ENCODE data around the gene HOXB2.
A peak's percentile ranks its signal among the peaks of the same experiment; 100 is the strongest.

The HOXB2 gene

DNA sequence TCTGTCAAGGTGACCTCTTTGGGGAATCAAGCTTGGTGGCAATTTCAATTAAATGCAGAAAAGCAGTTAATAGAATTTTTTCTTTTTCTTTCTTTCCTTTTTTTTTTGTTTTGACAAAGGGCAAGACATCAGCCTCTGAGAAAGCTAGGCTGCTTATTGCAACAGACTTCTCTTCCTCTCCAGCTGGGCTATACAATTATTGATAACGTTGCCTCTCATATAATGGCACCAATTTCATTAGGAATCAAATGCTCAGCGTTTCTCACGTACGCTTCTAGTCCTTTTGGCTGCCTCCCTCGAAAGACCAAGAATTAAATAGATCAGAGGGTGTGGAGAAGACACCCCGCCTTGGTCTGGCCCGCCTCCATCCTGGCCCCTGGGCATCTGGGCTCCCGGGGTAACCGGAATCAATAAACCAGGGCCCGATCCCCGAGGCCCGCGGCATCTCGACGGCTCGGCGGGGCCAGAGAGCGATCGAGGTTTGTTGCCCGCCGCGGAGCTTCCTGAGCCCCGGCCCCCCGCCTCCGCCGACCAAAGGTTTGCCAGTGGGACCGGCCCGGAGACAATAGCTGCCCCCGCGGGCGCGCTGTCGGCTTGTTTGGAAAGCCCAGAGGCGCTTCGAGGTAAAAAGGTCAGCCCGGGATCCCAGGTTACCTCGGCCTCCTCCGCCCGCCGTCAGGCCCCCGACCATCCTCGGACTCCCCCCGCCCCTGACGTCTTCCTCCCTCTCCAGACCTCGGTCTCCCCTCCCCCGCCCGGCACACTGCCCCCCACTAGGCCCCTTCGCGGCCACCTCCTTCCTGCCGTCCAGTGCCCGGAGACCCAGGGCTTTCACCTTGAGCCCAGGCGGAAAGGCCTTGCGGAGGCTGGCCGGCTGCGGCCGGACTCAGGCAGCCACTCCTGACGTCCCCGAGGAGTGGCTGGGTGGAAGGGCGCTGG is 18.0 kb downstream of the HOXB2 start:
- H2BK120ac ChIP-seq (ENCODE audit: low read depth, low read length), result no peak overlapping the region
- no peak overlapping the region for H2BK5ac ChIP-seq (ENCODE audit: low read length)
- peak overlapping the region; percentile 22 for H2AFZ ChIP-seq (ENCODE audit: low read length)
- H3K4me1 ChIP-seq (ENCODE audit: control insufficient read depth in 2 of 2, insufficient read depth in 1 of 2, low read depth in 1 of 2, low read length in 2 of 2), result no peaks in the 10 kb centered on the region
- no peak overlapping the region for H3K9ac ChIP-seq (ENCODE audit: low read depth, low read length, poor library complexity)
- H3K79me1 ChIP-seq (ENCODE audit: low read depth, low read length), result no peaks in the 10 kb centered on the region
- no peak overlapping the region for H4K8ac ChIP-seq (ENCODE audit: low read depth, low read length)
- no peak overlapping the region for H3K14ac ChIP-seq (ENCODE audit: low read length)
- H3K27me3 ChIP-seq (ENCODE audit: control insufficient read depth in 3 of 3, insufficient read depth in 3 of 3, low read depth in 1 of 3, low read length in 3 of 3), result peaks cover 34 to 96% (median 89%) of the 10 kb centered on the region in 3 experiments
- no peak overlapping the region for H2AK5ac ChIP-seq (ENCODE audit: low read depth, low read length)
- no peak overlapping the region for H2BK12ac ChIP-seq (ENCODE audit: low read length)
- no peak overlapping the region for H3K23ac ChIP-seq (ENCODE audit: low read depth, low read length, poor library complexity)
- DNase-seq (ENCODE audit: low spot score), result no peak
- WGBS, 2 donors (ENCODE audit: extremely low coverage in 2 of 2, insufficient read length in 2 of 2, insufficient replicate concordance in 1 of 2), result no CpG with 5 or more reads among the region's 59 CpGs
- no peak overlapping the region for H3K27ac ChIP-seq (replicated peaks; ENCODE audit: low read length)
- peaks cover 0 to 8% of the 10 kb centered on the region in 2 donors for H3K9me3 ChIP-seq (replicated peaks in 1 of 2; ENCODE audit: control insufficient read depth in 2 of 2, insufficient read depth in 1 of 2, low read depth in 1 of 2, low read length in 2 of 2)
- no peaks in the 10 kb centered on the region for H3K36me3 ChIP-seq (replicated peaks in 1 of 2; ENCODE audit: control insufficient read depth in 2 of 2, insufficient read depth in 2 of 2, low read length in 2 of 2)
- no peak overlapping the region for H2BK15ac ChIP-seq (ENCODE audit: low read length)
- H4K91ac ChIP-seq (ENCODE audit: low read depth, low read length, poor library complexity), result no peak overlapping the region
- no peak overlapping the region for H3K4me2 ChIP-seq (ENCODE audit: insufficient read depth, low read length, poor library complexity, severe bottlenecking)
- no peak overlapping the region for H3K4me3 ChIP-seq (ENCODE audit: low read length in 2 of 2)
- peak overlapping the region; percentile 39 for H3K18ac ChIP-seq (ENCODE audit: low read length)
- no peak overlapping the region for H3K4ac ChIP-seq (ENCODE audit: low read length)

DNA sequence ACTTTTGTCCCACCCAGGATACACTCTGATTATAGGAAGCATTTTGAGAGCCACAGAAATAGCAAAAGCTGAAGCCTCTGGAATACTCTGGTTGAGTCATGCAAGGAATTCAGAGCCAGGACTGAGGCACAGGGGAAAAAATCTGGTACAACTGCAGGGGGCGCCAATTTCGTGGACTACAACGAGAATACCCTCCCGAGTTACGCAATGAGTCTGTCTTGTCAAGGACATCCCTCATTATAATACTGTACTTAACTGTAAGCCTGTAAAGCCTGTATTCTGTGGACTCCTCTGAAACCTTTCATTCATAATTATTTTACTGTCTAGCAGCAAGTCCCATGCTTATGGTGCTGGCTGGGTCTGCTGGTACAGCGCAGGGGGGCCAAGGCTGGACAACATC is 21.9 kb downstream of the HOXB2 start:
- H2BK15ac ChIP-seq (ENCODE audit: low read length), result no peak overlapping the region
- H3K4ac ChIP-seq (ENCODE audit: low read length), result no peak overlapping the region
- no peak overlapping the region for H2AFZ ChIP-seq (ENCODE audit: low read length)
- H2BK120ac ChIP-seq (ENCODE audit: low read depth, low read length), result no peak overlapping the region
- peaks cover 0 to 2% of the 10 kb centered on the region in 2 donors for H3K9me3 ChIP-seq (replicated peaks in 1 of 2; ENCODE audit: control insufficient read depth in 2 of 2, insufficient read depth in 1 of 2, low read depth in 1 of 2, low read length in 2 of 2)
- no peak overlapping the region for H2BK5ac ChIP-seq (ENCODE audit: low read length)
- H3K27me3 ChIP-seq (ENCODE audit: control insufficient read depth in 3 of 3, insufficient read depth in 3 of 3, low read depth in 1 of 3, low read length in 3 of 3), result peaks cover 16 to 83% (median 56%) of the 10 kb centered on the region in 3 experiments
- DNase-seq (ENCODE audit: low spot score), result no peak
- no peak overlapping the region for H3K4me3 ChIP-seq (ENCODE audit: low read length in 2 of 2)
- H3K79me1 ChIP-seq (ENCODE audit: low read depth, low read length), result no peaks in the 10 kb centered on the region
- no peak overlapping the region for H2BK12ac ChIP-seq (ENCODE audit: low read length)
- H3K23ac ChIP-seq (ENCODE audit: low read depth, low read length, poor library complexity), result no peak overlapping the region
- H3K14ac ChIP-seq (ENCODE audit: low read length), result no peak overlapping the region
- H3K18ac ChIP-seq (ENCODE audit: low read length), result no peak overlapping the region
- H4K91ac ChIP-seq (ENCODE audit: low read depth, low read length, poor library complexity), result no peak overlapping the region
- no peaks in the 10 kb centered on the region for H3K36me3 ChIP-seq (replicated peaks in 1 of 2; ENCODE audit: control insufficient read depth in 2 of 2, insufficient read depth in 2 of 2, low read length in 2 of 2)
- no peak overlapping the region for H4K8ac ChIP-seq (ENCODE audit: low read depth, low read length)
- H3K4me2 ChIP-seq (ENCODE audit: insufficient read depth, low read length, poor library complexity, severe bottlenecking), result no peak overlapping the region
- H3K27ac ChIP-seq (replicated peaks; ENCODE audit: low read length), result no peak overlapping the region
- WGBS, 2 donors (ENCODE audit: extremely low coverage in 2 of 2, insufficient read length in 2 of 2, insufficient replicate concordance in 1 of 2), result no CpG with 5 or more reads among the region's 6 CpGs
- H3K9ac ChIP-seq (ENCODE audit: low read depth, low read length, poor library complexity), result no peak overlapping the region
- H3K4me1 ChIP-seq (ENCODE audit: control insufficient read depth in 2 of 2, insufficient read depth in 1 of 2, low read depth in 1 of 2, low read length in 2 of 2), result no peaks in the 10 kb centered on the region
- no peak overlapping the region for H2AK5ac ChIP-seq (ENCODE audit: low read depth, low read length)

- no peak overlapping the region for H3K27ac ChIP-seq (replicated peaks; ENCODE audit: low read length)
- no peak overlapping the region for H4K91ac ChIP-seq (ENCODE audit: low read depth, low read length, poor library complexity)
Observed at GRCh38 chr17:48522031-48522653, 22.8 kb downstream of the HOXB2 start.

GRCh38 chr17:48520631-48521079 is 24.3 kb downstream of the HOXB2 start:
- H3K4me1 ChIP-seq (ENCODE audit: control insufficient read depth in 2 of 2, insufficient read depth in 1 of 2, low read depth in 1 of 2, low read length in 2 of 2), result no peaks in the 10 kb centered on the region
- peaks cover 0 to 2% of the 10 kb centered on the region in 2 donors for H3K9me3 ChIP-seq (replicated peaks in 1 of 2; ENCODE audit: control insufficient read depth in 2 of 2, insufficient read depth in 1 of 2, low read depth in 1 of 2, low read length in 2 of 2)
- no peak overlapping the region for H3K4me2 ChIP-seq (ENCODE audit: insufficient read depth, low read length, poor library complexity, severe bottlenecking)
- H3K4me3 ChIP-seq (ENCODE audit: low read length in 2 of 2), result no peak overlapping the region
- no peak overlapping the region for H2BK12ac ChIP-seq (ENCODE audit: low read length)
- H3K23ac ChIP-seq (ENCODE audit: low read depth, low read length, poor library complexity), result no peak overlapping the region
- no peaks in the 10 kb centered on the region for H3K36me3 ChIP-seq (replicated peaks in 1 of 2; ENCODE audit: control insufficient read depth in 2 of 2, insufficient read depth in 2 of 2, low read length in 2 of 2)
- peaks cover 6 to 72% (median 40%) of the 10 kb centered on the region in 3 experiments for H3K27me3 ChIP-seq (ENCODE audit: control insufficient read depth in 3 of 3, insufficient read depth in 3 of 3, low read depth in 1 of 3, low read length in 3 of 3)
- H2AK5ac ChIP-seq (ENCODE audit: low read depth, low read length), result no peak overlapping the region
- no peak for DNase-seq (ENCODE audit: low spot score)
- H2BK5ac ChIP-seq (ENCODE audit: low read length), result no peak overlapping the region
- H2BK15ac ChIP-seq (ENCODE audit: low read length), result no peak overlapping the region
- no peak overlapping the region for H2BK120ac ChIP-seq (ENCODE audit: low read depth, low read length)
- H4K8ac ChIP-seq (ENCODE audit: low read depth, low read length), result no peak overlapping the region
- H3K14ac ChIP-seq (ENCODE audit: low read length), result no peak overlapping the region
- H3K27ac ChIP-seq (replicated peaks; ENCODE audit: low read length), result no peak overlapping the region
- H3K4ac ChIP-seq (ENCODE audit: low read length), result no peak overlapping the region
- H3K9ac ChIP-seq (ENCODE audit: low read depth, low read length, poor library complexity), result no peak overlapping the region
- no peak overlapping the region for H2AFZ ChIP-seq (ENCODE audit: low read length)
- H4K91ac ChIP-seq (ENCODE audit: low read depth, low read length, poor library complexity), result no peak overlapping the region
- no peak overlapping the region for H3K18ac ChIP-seq (ENCODE audit: low read length)
- no CpG with 5 or more reads among the region's 1 CpG for WGBS, 2 donors (ENCODE audit: extremely low coverage in 2 of 2, insufficient read length in 2 of 2, insufficient replicate concordance in 1 of 2)
- H3K79me1 ChIP-seq (ENCODE audit: low read depth, low read length), result no peaks in the 10 kb centered on the region

More at GRCh38 chr17:48522031-48522653, 22.8 kb downstream of the HOXB2 start:
- H4K8ac ChIP-seq (ENCODE audit: low read depth, low read length), result no peak overlapping the region
- no peak overlapping the region for H3K14ac ChIP-seq (ENCODE audit: low read length)
- no peak overlapping the region for H2AK5ac ChIP-seq (ENCODE audit: low read depth, low read length)
- no CpG with 5 or more reads among the region's 8 CpGs for WGBS, 2 donors (ENCODE audit: extremely low coverage in 2 of 2, insufficient read length in 2 of 2, insufficient replicate concordance in 1 of 2)
- H2BK12ac ChIP-seq (ENCODE audit: low read length), result no peak overlapping the region
- H3K36me3 ChIP-seq (replicated peaks in 1 of 2; ENCODE audit: control insufficient read depth in 2 of 2, insufficient read depth in 2 of 2, low read length in 2 of 2), result no peaks in the 10 kb centered on the region
- peaks cover 17 to 81% (median 48%) of the 10 kb centered on the region in 3 experiments for H3K27me3 ChIP-seq (ENCODE audit: control insufficient read depth in 3 of 3, insufficient read depth in 3 of 3, low read depth in 1 of 3, low read length in 3 of 3)
- H3K79me1 ChIP-seq (ENCODE audit: low read depth, low read length), result no peaks in the 10 kb centered on the region
- H3K18ac ChIP-seq (ENCODE audit: low read length), result peak overlapping the region; percentile 27
- H2BK120ac ChIP-seq (ENCODE audit: low read depth, low read length), result no peak overlapping the region
- H3K9ac ChIP-seq (ENCODE audit: low read depth, low read length, poor library complexity), result no peak overlapping the region
- no peak overlapping the region for H3K4ac ChIP-seq (ENCODE audit: low read length)
- H2BK15ac ChIP-seq (ENCODE audit: low read length), result no peak overlapping the region
- no peak overlapping the region for H3K4me3 ChIP-seq (ENCODE audit: low read length in 2 of 2)
- H3K23ac ChIP-seq (ENCODE audit: low read depth, low read length, poor library complexity), result peak overlapping the region; percentile 5
- no peak overlapping the region for H2BK5ac ChIP-seq (ENCODE audit: low read length)
- H3K4me2 ChIP-seq (ENCODE audit: insufficient read depth, low read length, poor library complexity, severe bottlenecking), result no peak overlapping the region
- H2AFZ ChIP-seq (ENCODE audit: low read length), result no peak overlapping the region
- H3K4me1 ChIP-seq (ENCODE audit: control insufficient read depth in 2 of 2, insufficient read depth in 1 of 2, low read depth in 1 of 2, low read length in 2 of 2), result no peaks in the 10 kb centered on the region
- peaks cover 0 to 2% of the 10 kb centered on the region in 2 donors for H3K9me3 ChIP-seq (replicated peaks in 1 of 2; ENCODE audit: control insufficient read depth in 2 of 2, insufficient read depth in 1 of 2, low read depth in 1 of 2, low read length in 2 of 2)
- no peak for DNase-seq (ENCODE audit: low spot score)

Data from neuronal stem cell (in vitro differentiated cells).